PC-3 (cell line): ENCODE measurements around the gene SLC44A3.

Experiments used
- CTCF ChIP-seq: fragments of 300-600 bp; sonication (generic); conservative IDR thresholded peaks from 2 replicates; pipeline ENCODE4 v1.5.1; 2017; ENCODE audit warnings: antibody characterized with exemption, low read depth, mild to moderate bottlenecking, low read length
- EZH2 ChIP-seq: fragments of 300-600 bp; sonication (generic); IDR thresholded peaks from one replicate; pipeline ENCODE4 v1.6.1; 2017; ENCODE audit warnings: antibody characterized with exemption, mild to moderate bottlenecking, low read length; ENCODE audit not compliant: unreplicated experiment

GRCh38 chr1:94831641-94832040, 11.5 kb downstream of the SLC44A3 start:
- TF ChIP-seq CTCF (no peak), EZH2 (no peak)
